ENCODE measurements around the gene USP11.
A peak's percentile ranks its signal among the peaks of the same experiment; 100 is the strongest.

USP11 gene

DNA sequence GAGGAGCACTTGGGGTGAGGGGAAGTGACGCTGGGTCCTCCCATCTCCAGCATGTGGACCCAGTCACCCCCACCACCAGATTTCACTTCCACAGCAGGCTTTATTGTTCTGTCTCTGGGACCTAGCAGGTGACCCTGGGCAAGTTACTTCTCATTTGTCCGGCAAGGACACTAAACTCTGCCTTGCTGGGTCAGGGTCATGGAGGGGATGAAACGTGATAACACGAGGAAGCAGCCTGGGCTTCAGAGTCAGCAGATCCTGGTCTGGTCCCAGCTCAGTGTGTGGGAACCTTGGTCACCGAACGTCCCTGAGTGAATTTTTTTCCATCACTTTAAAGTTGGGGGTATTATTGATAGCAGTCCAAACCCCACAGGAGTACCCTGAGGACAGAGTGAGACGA is 35.3 kb upstream of the USP11 start:
- Mint-ChIP-seq H3K27ac (no peak overlapping the region), H3K27me3 (no peaks in the 10 kb centered on the region), H3K4me1 (ENCODE audit: low read depth) (peaks cover 35% of the 10 kb centered on the region), H3K4me3 (peak overlapping the region; percentile 17), H3K36me3 (ENCODE audit: low read depth) (peaks cover 89% of the 10 kb centered on the region), H3K9me3 (no peaks in the 10 kb centered on the region)
- intact Hi-C loops (cut with micrococcal nuclease), result loop anchor here (10.0 kb wide), 1 partner anchor 117 kb away; no protein-coding TSS in a partner anchor

DNA sequence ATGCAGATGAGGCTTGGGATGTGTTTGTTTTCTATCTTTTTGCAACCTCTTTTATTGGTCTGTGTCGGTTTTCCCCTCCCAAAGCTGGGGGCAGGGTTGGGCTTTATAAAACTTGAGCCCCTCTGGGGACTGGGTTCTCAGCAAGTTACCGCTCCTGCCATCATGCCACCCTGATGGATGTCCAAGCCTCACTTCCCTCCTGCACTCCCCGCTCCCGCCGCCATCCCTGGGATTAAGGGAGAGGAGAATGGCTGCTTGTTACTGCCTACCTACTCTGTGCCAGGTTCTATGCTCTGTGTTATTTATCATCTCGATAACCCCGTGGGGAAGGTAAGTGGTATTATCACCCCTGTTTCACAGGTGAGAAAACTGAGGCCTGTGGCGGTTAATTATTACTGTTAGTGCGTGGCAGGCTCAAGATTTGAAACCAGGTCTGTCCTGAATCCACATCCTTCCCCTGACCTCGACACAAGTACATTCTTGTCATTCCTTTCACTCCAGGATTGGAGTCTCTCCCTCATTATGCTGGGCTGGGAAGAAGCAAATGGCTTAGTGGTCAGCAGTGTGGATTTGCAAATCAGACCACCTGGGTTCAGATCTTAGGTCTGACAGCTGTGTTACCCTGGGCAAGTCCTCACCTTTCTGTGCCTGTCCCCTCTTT is 34.7 kb upstream of the USP11 start:
- intact Hi-C loops (cut with micrococcal nuclease), result loop anchor here (10.0 kb wide), 1 partner anchor 117 kb away; no protein-coding TSS in a partner anchor
- peaks cover 35% of the 10 kb centered on the region for H3K4me1 Mint-ChIP-seq (ENCODE audit: low read depth)
- H3K27ac Mint-ChIP-seq, result no peak overlapping the region
- H3K9me3 Mint-ChIP-seq, result no peaks in the 10 kb centered on the region
- peaks cover 96% of the 10 kb centered on the region for H3K36me3 Mint-ChIP-seq (ENCODE audit: low read depth)
- no peak overlapping the region for H3K4me3 Mint-ChIP-seq
- H3K27me3 Mint-ChIP-seq, result no peaks in the 10 kb centered on the region

DNA sequence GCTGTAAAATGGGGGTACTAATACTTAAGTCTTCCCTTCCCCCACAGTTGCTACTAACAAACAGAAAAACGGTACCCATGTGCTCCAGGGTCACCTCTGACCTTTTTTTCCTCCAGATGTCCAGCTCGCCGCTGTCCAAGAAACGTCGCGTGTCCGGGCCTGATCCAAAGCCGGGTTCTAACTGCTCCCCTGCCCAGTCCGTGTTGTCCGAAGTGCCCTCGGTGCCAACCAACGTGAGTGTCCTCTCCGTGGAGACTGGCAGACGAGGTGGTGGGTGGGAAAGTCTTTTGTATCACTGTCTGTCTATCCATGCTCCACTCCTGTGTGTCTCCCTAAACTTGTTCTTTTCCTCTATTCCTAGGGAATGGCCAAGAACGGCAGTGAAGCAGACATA is 34.1 kb upstream of the USP11 start:
- H3K27ac Mint-ChIP-seq, result no peak overlapping the region
- intact Hi-C loops (cut with micrococcal nuclease), result loop anchor here (10.0 kb wide), 1 partner anchor 116 kb away; no protein-coding TSS in a partner anchor
- H3K27me3 Mint-ChIP-seq, result no peaks in the 10 kb centered on the region
- H3K4me1 Mint-ChIP-seq (ENCODE audit: low read depth), result peaks cover 35% of the 10 kb centered on the region
- peaks cover 98% of the 10 kb centered on the region for H3K36me3 Mint-ChIP-seq (ENCODE audit: low read depth)
- no peaks in the 10 kb centered on the region for H3K9me3 Mint-ChIP-seq
- no peak overlapping the region for H3K4me3 Mint-ChIP-seq

DNA sequence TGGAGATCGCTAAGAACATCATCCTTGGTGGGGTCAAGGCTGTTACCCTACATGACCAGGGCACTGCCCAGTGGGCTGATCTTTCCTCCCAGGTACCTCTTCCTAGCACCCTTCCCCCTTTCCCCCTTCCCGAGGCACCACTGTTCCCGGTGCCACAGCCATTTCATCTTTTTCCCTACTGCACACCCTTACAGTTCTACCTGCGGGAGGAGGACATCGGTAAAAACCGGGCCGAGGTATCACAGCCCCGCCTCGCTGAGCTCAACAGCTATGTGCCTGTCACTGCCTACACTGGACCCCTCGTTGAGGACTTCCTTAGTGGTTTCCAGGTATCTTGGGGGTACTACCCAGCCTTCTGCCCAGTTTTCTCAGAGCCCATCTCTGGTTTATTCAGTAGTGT is 33.5 kb upstream of the USP11 start:
- H3K27me3 Mint-ChIP-seq, result no peaks in the 10 kb centered on the region
- no peak overlapping the region for H3K27ac Mint-ChIP-seq
- H3K4me3 Mint-ChIP-seq, result no peak overlapping the region
- intact Hi-C loops (cut with micrococcal nuclease), result loop anchor here (10.0 kb wide), 1 partner anchor 116 kb away; no protein-coding TSS in a partner anchor
- no peaks in the 10 kb centered on the region for H3K9me3 Mint-ChIP-seq
- H3K36me3 Mint-ChIP-seq (ENCODE audit: low read depth), result peaks cover 99% of the 10 kb centered on the region
- peaks cover 34% of the 10 kb centered on the region for H3K4me1 Mint-ChIP-seq (ENCODE audit: low read depth)

DNA sequence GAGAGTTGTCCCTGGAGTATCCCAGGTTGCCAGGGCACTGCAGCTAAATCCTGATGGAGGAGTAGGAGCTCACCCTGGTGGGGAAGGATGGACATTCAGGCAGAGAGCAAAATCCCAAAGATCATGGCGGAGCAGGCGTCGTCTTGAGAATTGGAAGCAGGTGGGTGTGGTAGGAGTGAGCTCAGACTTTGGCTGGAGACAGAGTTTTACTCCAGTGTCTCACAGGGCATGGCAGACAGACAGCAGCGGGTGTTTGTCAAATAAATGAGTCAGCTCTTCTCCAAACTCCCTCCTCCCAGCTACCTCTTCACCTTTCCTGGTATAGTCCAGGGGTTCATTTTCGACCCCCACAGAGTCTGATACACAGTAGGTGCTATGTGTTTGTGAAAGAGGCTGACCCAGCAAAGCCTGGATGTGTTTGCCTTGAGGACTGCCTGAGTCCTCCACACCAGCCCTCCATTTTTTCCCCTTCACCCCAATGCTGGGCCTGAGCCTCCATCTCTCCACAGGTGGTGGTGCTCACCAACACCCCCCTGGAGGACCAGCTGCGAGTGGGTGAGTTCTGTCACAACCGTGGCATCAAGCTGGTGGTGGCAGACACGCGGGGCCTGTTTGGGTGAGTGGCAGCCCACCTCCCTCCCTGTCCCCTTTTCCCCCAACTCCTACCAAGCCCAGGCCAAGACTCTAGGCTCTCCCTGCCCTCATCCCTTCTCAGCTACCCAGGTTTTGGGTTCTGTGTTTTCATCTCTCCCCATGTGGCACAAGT is 32.2 kb upstream of the USP11 start:
- no peaks in the 10 kb centered on the region for H3K27me3 Mint-ChIP-seq
- H3K4me1 Mint-ChIP-seq (ENCODE audit: low read depth), result peaks cover 21% of the 10 kb centered on the region
- peaks cover 99% of the 10 kb centered on the region for H3K36me3 Mint-ChIP-seq (ENCODE audit: low read depth)
- no peaks in the 10 kb centered on the region for H3K9me3 Mint-ChIP-seq
- intact Hi-C loops (cut with micrococcal nuclease), result no loop called here
- H3K27ac Mint-ChIP-seq, result no peak overlapping the region
- no peak overlapping the region for H3K4me3 Mint-ChIP-seq

DNA sequence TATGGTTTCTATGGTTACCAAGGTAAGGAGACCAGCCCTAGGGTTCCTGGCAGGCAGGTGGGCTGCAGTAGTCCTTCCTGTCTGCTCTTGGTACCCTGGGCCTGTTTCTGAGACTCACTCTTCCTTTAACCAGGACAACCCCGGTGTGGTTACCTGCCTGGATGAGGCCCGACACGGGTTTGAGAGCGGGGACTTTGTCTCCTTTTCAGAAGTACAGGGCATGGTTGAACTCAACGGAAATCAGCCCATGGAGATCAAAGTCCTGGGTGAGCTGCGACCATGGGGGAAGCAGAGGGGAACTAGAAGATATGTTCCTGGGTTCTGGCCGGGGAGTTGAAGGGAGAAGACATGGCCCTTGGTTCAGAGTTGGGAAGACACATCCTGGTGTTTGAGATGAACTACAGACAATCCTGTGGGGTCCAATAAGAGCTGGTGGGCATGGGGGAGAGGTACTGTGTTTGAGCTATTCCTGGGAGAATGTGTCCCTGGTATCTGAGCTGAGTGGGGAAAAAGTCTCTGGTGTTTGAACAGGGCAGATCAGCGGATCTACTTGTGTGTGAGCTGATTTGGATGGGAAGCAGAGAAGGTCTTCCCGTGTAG is 31.4 kb upstream of the USP11 start:
- peaks cover 99% of the 10 kb centered on the region for H3K36me3 Mint-ChIP-seq (ENCODE audit: low read depth)
- H3K9me3 Mint-ChIP-seq, result no peaks in the 10 kb centered on the region
- no peaks in the 10 kb centered on the region for H3K27me3 Mint-ChIP-seq
- H3K4me1 Mint-ChIP-seq (ENCODE audit: low read depth), result peaks cover 12% of the 10 kb centered on the region
- H3K4me3 Mint-ChIP-seq, result no peak overlapping the region
- H3K27ac Mint-ChIP-seq, result no peak overlapping the region
- intact Hi-C loops (cut with micrococcal nuclease), result no loop called here

DNA sequence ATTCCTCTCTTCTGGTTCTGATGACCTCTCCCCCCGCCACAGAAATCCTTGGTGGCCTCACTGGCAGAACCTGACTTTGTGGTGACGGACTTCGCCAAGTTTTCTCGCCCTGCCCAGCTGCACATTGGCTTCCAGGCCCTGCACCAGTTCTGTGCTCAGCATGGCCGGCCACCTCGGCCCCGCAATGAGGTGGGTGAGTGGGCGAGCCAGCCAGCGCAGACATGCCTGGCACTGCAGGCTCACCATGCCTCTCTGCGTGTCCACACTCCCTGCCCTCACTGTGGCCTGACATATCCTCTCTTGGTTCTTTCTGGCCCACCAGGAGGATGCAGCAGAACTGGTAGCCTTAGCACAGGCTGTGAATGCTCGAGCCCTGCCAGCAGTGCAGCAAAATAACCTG is 30.5 kb upstream of the USP11 start:
- H3K27me3 Mint-ChIP-seq, result no peaks in the 10 kb centered on the region
- H3K4me1 Mint-ChIP-seq (ENCODE audit: low read depth), result peaks cover 4% of the 10 kb centered on the region
- H3K27ac Mint-ChIP-seq, result no peak overlapping the region
- H3K9me3 Mint-ChIP-seq, result no peaks in the 10 kb centered on the region
- peaks cover 99% of the 10 kb centered on the region for H3K36me3 Mint-ChIP-seq (ENCODE audit: low read depth)
- no peak overlapping the region for H3K4me3 Mint-ChIP-seq
- intact Hi-C loops (cut with micrococcal nuclease), result no loop called here

DNA sequence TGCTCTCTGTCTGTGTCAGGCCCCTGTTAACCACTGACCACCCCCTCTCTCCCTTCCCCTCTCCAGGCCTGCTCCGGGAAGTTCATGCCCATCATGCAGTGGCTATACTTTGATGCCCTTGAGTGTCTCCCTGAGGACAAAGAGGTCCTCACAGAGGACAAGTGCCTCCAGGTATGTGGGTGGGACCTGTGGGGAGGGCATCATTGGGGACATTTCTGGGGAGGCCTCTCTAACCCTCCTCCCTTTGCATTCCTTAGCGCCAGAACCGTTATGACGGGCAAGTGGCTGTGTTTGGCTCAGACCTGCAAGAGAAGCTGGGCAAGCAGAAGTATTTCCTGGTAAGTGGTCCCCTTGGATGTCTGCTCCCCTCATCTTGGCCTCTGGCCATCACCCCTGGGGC is 29.9 kb upstream of the USP11 start:
- no peak overlapping the region for H3K4me3 Mint-ChIP-seq
- peaks cover 98% of the 10 kb centered on the region for H3K36me3 Mint-ChIP-seq (ENCODE audit: low read depth)
- intact Hi-C loops (cut with micrococcal nuclease), result no loop called here
- no peak overlapping the region for H3K27ac Mint-ChIP-seq
- no peaks in the 10 kb centered on the region for H3K27me3 Mint-ChIP-seq
- no peaks in the 10 kb centered on the region for H3K9me3 Mint-ChIP-seq
- H3K4me1 Mint-ChIP-seq (ENCODE audit: low read depth), result no peaks in the 10 kb centered on the region

DNA sequence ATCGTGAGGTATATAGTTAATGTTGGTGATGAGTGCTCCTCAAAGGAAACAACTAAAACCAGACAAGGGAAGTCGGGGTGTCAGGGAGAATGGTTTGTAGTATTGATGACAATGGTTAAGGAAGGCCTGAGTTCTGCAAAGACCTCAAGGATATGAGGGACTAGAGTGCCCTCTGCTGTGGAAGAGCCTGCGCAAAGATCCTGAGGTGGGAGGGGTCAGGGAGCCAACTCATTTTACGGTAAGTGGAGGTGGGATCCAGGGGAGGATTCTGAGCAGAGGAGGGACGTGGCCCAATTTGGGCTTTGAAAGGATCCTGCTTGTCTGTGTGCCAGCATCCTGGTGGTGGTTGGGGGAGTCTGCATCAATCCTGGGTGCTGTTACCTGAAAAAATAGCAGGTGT is 27.8 kb upstream of the USP11 start:
- Mint-ChIP-seq H3K4me1 (ENCODE audit: low read depth) (no peaks in the 10 kb centered on the region), H3K36me3 (ENCODE audit: low read depth) (peaks cover 98% of the 10 kb centered on the region), H3K9me3 (no peaks in the 10 kb centered on the region), H3K27ac (no peak overlapping the region), H3K4me3 (no peak overlapping the region), H3K27me3 (no peaks in the 10 kb centered on the region)
- intact Hi-C loops (cut with micrococcal nuclease), result no loop called here

DNA sequence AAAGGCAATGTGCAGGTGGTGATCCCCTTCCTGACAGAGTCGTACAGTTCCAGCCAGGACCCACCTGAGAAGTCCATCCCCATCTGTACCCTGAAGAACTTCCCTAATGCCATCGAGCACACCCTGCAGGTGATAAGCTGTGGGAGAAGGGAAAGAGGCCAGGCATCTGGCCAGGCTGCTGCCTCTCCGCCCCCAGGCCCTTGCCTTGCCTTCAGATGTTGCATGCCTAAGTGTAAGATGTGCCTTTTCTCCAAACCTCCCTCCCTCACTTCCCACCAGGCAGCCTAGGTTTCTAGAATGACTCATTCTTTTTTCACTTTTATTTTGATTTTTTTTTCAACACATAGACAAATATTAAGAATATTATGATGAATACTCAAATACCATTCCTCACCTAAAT is 26.5 kb upstream of the USP11 start:
- no peak overlapping the region for H3K27ac Mint-ChIP-seq

DNA sequence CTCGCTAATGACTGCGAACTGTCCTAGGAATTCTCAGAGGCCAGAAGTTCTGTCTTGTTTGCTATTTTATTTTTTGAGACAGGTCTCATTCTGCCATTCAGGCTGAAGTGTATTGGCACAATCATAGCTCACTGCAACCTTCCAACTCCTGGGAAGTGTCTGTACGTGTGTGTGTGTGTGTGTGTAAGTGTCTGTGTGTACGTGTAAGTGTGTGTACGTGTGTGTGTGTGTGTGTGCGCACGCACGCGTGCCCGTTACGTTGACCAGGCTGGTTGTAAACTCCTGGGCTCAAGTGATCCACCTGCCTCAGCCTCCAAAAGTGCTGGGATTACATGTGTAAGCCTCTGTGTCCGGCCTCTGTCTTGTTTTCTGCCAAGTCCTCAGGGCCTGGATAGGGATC is 24.7 kb upstream of the USP11 start:
- Mint-ChIP-seq H3K4me3 (no peak overlapping the region), H3K27me3 (no peaks in the 10 kb centered on the region), H3K27ac (no peak overlapping the region), H3K36me3 (ENCODE audit: low read depth) (peaks cover 98% of the 10 kb centered on the region), H3K4me1 (ENCODE audit: low read depth) (no peaks in the 10 kb centered on the region), H3K9me3 (no peaks in the 10 kb centered on the region)
- intact Hi-C loops (cut with micrococcal nuclease), result no loop called here

More for the DNA sequence above, 26.5 kb upstream of the USP11 start:
- H3K27me3 Mint-ChIP-seq, result no peaks in the 10 kb centered on the region
- intact Hi-C loops (cut with micrococcal nuclease), result no loop called here
- H3K4me3 Mint-ChIP-seq, result no peak overlapping the region
- H3K4me1 Mint-ChIP-seq (ENCODE audit: low read depth), result no peaks in the 10 kb centered on the region
- no peaks in the 10 kb centered on the region for H3K9me3 Mint-ChIP-seq
- peaks cover 98% of the 10 kb centered on the region for H3K36me3 Mint-ChIP-seq (ENCODE audit: low read depth)

DNA sequence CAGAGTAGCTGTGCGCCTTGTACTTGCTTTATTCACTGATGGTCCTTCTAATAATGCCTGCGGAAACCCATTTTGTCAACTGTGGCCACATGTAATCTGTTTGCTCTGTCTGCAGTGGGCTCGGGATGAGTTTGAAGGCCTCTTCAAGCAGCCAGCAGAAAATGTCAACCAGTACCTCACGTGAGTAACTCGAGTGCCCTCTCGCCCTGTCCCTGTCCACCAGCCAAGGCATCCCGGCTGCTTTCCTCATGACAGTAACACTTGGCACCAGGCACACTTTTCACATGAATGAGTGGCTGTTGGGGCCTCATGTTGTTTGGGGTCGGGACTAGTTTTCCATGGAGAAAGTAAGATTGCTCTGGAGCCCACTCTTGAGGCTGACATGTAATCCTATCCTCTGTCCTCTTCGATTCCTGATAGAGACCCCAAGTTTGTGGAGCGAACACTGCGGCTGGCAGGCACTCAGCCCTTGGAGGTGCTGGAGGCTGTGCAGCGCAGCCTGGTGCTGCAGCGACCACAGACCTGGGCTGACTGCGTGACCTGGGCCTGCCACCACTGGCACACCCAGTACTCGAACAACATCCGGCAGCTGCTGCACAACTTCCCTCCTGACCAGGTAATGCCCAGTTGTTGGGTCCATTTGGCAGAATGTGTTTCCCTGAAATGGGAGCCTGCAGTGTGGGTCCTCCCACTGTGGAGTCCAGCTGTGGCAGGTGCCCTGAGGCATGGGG is 23.1 kb upstream of the USP11 start:
- intact Hi-C loops (cut with micrococcal nuclease), result no loop called here
- Mint-ChIP-seq H3K4me3 (no peak overlapping the region), H3K36me3 (ENCODE audit: low read depth) (peaks cover 98% of the 10 kb centered on the region), H3K9me3 (no peaks in the 10 kb centered on the region), H3K27me3 (no peaks in the 10 kb centered on the region), H3K27ac (no peak overlapping the region), H3K4me1 (ENCODE audit: low read depth) (peaks cover 8% of the 10 kb centered on the region)

DNA sequence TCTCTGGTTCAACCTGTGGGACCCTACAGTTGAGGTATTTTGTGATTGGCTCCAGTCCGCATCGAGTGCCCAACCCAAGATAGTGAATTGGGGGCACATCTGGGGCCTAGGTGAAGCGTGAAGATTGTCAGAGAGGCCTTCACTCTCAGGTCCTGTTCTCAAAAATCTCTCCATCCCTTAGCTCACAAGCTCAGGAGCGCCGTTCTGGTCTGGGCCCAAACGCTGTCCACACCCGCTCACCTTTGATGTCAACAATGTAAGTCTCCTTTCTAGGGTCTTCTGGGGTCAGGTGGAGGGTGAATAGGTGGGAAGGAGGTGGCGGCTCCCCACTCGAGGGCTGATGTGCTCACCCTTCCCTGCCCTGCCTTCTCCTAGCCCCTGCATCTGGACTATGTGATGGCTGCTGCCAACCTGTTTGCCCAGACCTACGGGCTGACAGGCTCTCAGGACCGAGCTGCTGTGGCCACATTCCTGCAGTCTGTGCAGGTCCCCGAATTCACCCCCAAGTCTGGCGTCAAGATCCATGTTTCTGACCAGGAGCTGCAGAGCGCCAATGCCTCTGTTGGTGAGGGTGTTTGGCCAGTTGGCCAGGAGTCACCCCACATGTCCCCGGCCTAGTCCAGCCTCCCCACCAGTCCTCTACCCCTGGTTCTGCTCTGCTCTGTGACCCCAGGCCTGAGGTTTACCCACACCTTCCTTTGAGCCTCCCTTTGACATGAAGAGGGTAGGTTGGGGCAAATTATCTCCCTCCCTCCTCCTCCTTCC is 22.0 kb upstream of the USP11 start:
- no peak overlapping the region for H3K27ac Mint-ChIP-seq

More for the DNA sequence above, 22.0 kb upstream of the USP11 start:
- Mint-ChIP-seq H3K36me3 (ENCODE audit: low read depth) (peaks cover 98% of the 10 kb centered on the region), H3K4me1 (ENCODE audit: low read depth) (peaks cover 14% of the 10 kb centered on the region), H3K9me3 (no peaks in the 10 kb centered on the region), H3K27me3 (no peaks in the 10 kb centered on the region), H3K4me3 (no peak overlapping the region)
- intact Hi-C loops (cut with micrococcal nuclease), result no loop called here
